Mononuclear cell (primary cell): ENCODE data around the gene MRTFB. TPM values are rescaled to one million over a fixed set of nuclear protein-coding genes. Genes with fewer than 3 reads are reported as not detected.
"Not testable (repeated sequence)": the region's sequence is repeated elsewhere in the genome, so short reads cannot be mapped to it uniquely, and the experiment has no call there.

Experiments
- H3K27me3 ChIP-seq: 2 replicates; pipeline ENCODE4 v1.6.0; 2011; ENCODE audit warnings: low read length, control low read depth; ENCODE audit not compliant: insufficient read depth
- H3K4me1 ChIP-seq: 2 replicates; pipeline ENCODE4 v1.5.1; 2011; ENCODE audit warnings: mild to moderate bottlenecking, low read length, control low read depth; ENCODE audit not compliant: insufficient read depth
- H3K4me3 ChIP-seq: 2 replicates; pipeline ENCODE4 v1.5.1; 2011; ENCODE audit warnings: mild to moderate bottlenecking, low read length, moderate library complexity
- H3K9me3 ChIP-seq: 2 replicates; pipeline ENCODE4 v1.5.1; 2011; ENCODE audit warnings: low read depth, mild to moderate bottlenecking, control low read depth, low read length
- total RNA-seq: library from RNA; depleted of rRNA; stranded (reverse); fragments of >200 nt; gene quantifications from one replicate; pipeline ENCODE4 v1.2.3, GENCODE V29; 2012

The MRTFB gene
- total RNA-seq, 1 donor: 7.1 TPM

DNA sequence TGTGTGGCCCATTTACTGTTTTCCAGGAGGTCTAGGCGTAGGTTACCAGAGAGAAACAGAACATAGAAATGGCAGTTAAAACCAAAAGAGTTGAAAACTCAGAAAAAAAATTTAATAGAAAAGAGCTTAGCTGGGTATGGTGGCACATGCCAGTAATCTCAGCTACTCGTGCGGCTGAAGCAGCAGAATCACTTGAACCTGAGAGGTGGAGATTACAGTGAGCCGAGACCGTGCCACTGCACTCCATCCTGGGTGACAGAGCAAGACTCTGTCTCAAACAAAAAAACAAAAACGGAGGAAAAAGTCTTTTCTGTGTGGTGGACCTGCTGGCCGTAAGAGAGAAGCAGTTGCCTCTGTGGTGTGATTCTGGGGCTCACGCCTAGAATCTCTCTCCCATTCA, 35.8 kb downstream of the MRTFB start:
- Histone ChIP-seq H3K27me3 (no peaks in the 10 kb centered on the region), H3K4me1 (no peaks in the 10 kb centered on the region), H3K9me3 (no peaks in the 10 kb centered on the region), H3K4me3 (no peak overlapping the region)

DNA sequence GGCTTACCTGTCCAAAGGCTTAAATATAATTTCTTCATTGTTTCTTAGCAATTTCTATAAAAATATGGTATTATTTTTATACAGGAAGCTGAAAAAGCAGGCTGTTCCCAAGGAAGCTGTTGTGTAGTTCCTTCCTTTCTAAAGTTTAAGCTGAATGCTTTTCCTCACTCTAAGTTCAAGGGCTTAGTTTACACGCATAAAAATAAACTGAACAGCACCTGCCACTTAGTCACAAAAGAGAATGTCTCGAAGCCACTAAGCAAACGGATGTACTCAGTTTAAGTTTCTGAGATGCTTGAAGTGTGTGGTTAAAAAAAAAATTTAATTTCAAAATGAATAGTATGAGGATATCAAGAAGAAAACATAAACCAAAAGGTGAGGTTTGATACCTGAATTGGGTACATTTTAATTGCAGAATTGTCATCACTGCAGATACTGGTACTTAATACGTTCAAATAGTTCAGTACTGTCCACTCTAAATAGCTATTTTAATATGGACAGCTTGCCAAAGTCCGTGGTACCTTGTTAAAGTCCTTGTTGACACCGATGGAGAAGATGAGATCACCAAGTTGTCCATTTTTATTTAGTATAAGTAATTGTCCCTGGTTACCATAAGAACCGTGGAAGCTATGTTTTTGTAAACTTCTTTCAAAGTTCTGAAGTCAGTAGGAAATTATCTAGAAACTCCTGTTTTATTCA, 38.1 kb downstream of the MRTFB start:
- Histone ChIP-seq H3K4me3 (no peak overlapping the region), H3K9me3 (no peaks in the 10 kb centered on the region), H3K27me3 (no peaks in the 10 kb centered on the region), H3K4me1 (no peaks in the 10 kb centered on the region)

DNA sequence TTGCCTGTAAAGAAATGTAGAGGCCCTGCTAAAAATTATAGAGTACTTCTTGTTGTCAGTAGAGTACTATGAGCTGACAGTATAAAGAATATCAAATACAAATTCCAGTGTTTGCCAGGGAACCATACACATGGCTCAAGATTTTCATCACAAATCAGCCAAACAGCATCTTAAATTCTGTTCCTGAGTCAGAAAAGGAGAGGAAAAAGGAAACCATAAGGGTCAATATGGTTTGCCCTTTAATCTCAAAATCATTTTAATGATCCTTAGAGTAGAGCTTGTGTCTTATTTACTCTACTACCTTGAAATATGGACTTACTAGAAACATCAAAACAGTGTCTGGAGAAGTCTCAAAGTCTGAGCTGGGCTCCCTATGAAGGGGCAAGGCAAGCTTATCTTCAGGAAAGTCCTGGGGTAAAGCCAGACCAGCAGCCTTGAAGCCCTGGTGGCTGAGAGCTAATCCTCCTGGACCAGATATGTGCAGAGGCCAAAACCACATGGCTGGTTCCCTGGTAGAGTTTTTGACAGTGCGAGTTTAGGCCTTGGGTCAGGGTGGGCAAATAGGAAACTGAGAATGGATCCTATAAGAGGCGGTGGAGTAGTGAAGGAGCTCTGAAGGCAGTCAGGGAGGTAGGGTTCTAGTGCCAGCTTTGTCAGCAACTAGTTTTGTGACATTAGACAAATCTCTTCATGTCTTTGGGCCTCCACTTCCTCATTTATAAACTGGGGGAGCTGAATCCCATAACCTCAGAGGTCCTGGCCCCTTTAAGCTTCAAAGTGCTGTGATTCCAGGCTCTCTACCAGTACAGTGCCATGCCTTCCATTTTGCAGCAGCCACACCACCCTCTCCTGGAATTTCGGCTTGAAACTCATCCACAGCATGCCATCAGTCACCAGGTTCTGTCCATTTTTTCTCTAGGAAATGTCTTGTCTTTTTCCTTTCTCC, 38.9 kb downstream of the MRTFB start:
- Histone ChIP-seq H3K9me3 (no peaks in the 10 kb centered on the region), H3K4me3 (no peak overlapping the region), H3K4me1 (no peaks in the 10 kb centered on the region), H3K27me3 (no peaks in the 10 kb centered on the region)

DNA sequence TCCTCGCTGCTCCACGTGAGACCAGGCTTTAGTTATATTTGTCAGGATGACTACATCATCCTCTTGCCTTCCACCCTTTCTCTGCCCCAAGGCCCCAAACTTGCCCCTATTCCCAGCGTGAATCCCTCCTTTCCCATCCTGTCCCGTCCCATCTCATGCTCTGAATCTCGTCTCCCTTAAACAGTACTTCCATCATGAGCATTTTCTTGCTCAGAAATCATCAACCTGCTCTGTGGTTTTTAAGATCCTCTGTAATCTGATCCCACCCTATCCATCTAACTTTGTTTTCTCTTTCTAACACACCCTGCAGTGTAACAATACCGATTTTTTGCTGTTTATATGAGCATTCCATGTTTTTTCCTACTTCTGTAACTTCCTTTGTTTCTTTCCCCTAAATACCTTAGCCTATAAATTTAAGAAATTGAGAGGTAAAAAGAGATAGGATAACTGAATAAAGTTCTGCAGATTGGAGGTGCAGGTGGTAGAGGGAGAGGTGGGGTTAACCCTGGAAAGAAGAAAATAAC, 39.7 kb downstream of the MRTFB start:
- Histone ChIP-seq H3K4me3 (no peak overlapping the region), H3K27me3 (no peaks in the 10 kb centered on the region), H3K9me3 (no peaks in the 10 kb centered on the region), H3K4me1 (no peaks in the 10 kb centered on the region)

DNA sequence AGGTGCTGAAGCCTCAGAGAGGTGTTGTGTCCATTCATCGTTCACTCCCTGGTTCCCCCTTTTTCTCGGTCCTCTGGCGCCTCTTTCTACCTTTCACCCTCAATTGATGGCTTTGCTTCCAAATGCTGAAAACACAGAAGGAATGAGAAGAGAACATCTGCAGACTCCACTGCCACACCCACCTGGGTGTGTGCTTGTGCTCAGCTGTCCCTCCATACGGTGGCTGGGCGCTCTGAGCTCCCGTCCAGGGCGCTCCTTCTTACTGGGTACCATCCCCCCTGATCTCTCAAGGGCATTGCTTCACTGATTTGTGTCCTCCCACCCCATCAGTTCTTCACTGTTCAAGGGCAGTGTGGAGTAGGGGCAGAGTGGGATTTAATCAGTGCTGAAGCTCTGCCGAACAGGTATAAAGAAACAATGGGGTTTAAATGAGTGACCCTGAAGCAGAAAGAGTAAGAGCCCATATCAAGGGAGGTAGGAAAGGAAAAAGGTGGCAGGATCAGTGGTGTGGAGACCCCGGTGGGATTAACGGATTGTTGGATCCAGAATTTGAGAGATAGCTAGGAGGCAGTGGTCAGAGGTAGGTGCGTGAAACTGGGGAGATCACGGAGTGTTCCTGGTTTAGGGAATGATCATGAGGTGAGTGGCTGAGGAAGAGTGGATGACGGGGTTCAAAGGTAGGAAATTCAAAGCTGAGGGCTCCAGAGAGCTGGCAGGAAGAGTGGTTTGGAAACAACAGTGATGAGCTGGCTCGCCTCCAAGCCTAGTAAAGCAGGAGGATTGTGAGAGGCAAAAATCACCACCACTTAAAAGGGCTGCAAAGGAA, 40.8 kb downstream of the MRTFB start:
- H3K4me1 ChIP-seq: no peaks in the 10 kb centered on the region
- no peaks in the 10 kb centered on the region for H3K27me3 ChIP-seq

DNA sequence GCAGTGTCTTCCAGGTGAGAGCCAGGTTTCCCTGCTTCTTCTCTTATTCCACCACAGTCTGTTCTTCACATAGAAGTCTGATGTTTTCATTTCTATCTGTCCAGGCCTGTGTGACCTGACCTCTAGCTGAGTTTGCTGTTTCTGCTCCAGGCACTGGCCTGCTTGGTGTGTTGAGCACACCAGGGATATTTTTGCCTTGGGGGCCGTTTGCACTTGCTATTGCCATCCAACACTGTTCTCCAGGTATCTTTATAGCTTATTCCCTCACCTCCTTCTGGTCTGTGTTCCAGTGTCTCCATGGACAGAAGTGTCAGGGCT, 41.4 kb downstream of the MRTFB start:
- Histone ChIP-seq H3K4me3 (no peak overlapping the region), H3K4me1 (no peaks in the 10 kb centered on the region), H3K27me3 (no peaks in the 10 kb centered on the region), H3K9me3 (no peaks in the 10 kb centered on the region)

More for the DNA sequence above, 40.8 kb downstream of the MRTFB start:
- H3K9me3 ChIP-seq: no peaks in the 10 kb centered on the region
- H3K4me3 ChIP-seq: no peak overlapping the region

DNA sequence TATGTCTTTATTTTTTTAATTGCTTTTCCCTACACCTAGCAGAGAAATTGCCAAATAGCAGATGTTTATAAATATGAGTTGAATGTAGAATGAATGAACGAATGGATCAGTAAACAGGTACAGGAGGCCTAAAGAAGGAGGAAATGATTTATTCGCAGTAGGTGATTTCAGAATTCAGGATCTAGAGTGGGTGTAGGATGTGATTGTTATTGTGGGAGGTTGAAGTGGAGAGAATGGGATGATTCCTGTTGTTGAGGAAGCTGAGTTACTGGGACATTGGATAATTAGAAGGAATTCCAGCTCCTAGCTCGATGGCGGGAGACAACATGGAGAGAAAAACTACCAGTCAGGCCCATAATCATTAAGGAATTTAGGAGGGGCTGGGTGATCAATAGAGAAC, 42.2 kb downstream of the MRTFB start:
- no peaks in the 10 kb centered on the region for H3K4me1 ChIP-seq
- no peaks in the 10 kb centered on the region for H3K9me3 ChIP-seq
- no peak overlapping the region for H3K4me3 ChIP-seq
- H3K27me3 ChIP-seq: no peaks in the 10 kb centered on the region

DNA sequence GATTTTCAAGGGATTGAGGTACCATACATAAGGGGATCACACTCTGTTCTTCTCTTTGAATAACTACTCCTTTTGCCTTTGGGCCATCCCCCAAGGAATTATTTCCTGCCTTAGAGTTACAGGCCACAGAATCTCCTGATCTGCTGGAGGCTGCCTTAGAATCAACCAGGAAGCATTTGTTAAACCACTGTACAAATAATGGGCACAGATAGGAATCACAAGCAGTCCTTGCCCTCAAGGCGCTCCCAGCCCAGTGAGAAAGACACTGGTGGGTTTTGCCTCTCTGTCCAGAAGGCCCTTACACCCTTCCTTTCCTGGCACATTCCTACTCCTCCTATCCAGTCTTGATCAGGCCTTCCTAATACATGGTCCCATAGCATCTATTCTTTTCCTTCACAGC, 45.9 kb downstream of the MRTFB start:
- H3K4me1 ChIP-seq: no peaks in the 10 kb centered on the region
- no peaks in the 10 kb centered on the region for H3K27me3 ChIP-seq
- H3K9me3 ChIP-seq: no peaks in the 10 kb centered on the region
- H3K4me3 ChIP-seq: no peak overlapping the region

DNA sequence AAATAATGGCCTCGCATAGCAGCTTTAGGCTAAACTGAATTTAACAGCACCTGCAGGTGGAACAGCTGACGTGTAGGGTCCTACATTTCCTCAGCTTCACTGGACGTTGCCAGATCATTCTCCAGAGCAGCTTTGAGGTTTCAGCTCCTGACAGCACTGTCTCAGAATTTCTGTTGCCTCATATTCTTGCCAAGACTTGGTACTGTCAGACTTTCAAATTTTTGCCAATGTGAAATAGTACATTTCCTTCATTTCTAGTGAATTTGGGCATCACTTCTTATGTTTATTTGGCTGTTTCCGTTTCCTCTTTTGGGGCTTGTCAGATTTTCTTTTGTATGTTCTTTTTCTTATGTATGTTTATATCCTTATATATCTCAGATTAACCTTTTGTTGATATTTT, 48.7 kb downstream of the MRTFB start:
- no peak overlapping the region for H3K4me3 ChIP-seq
- H3K27me3 ChIP-seq: no peaks in the 10 kb centered on the region
- H3K9me3 ChIP-seq: no peaks in the 10 kb centered on the region
- no peaks in the 10 kb centered on the region for H3K4me1 ChIP-seq

DNA sequence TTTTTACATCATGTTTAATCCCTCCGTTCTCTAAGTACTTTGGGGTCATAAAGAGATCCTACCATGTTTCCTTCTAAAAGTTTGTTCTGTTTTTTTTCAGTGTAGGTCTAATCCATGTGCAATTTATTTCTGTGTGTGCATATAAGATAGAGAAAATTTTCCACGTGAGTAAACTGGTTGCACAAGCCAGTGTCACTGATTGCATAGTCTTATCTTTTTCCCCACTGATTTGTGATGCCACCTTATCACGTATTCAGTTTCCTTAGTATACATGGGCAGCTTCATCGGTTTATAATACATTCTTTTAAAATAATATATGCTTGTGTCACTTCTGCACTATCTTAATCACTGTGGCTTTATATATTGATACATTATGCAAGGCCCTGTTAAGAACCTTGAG, 49.2 kb downstream of the MRTFB start:
- no peaks in the 10 kb centered on the region for H3K9me3 ChIP-seq
- no peaks in the 10 kb centered on the region for H3K27me3 ChIP-seq
- H3K4me1 ChIP-seq: no peaks in the 10 kb centered on the region
- no peak overlapping the region for H3K4me3 ChIP-seq

DNA sequence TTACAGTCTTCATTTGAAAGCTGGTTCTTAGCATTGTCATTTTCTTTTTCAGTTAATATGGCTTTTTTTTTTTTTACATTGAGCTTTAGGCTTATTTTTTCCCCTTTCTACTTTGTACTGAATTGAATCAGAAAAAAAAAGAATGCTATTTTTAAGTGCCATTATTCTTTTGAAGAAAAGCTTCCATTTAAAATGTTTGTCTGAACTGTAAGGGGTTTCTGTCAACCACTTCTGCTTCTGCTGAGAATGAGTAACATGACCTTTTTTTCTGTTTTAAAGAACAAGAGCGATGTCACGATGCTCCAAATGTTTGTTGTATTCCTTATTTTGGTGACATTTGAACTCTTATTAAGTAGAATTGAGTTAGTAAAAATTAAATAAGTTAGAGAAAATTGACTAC, 50.0 kb downstream of the MRTFB start:
- Histone ChIP-seq H3K4me1 (no peaks in the 10 kb centered on the region), H3K4me3 (no peak overlapping the region), H3K9me3 (no peaks in the 10 kb centered on the region), H3K27me3 (no peaks in the 10 kb centered on the region)

DNA sequence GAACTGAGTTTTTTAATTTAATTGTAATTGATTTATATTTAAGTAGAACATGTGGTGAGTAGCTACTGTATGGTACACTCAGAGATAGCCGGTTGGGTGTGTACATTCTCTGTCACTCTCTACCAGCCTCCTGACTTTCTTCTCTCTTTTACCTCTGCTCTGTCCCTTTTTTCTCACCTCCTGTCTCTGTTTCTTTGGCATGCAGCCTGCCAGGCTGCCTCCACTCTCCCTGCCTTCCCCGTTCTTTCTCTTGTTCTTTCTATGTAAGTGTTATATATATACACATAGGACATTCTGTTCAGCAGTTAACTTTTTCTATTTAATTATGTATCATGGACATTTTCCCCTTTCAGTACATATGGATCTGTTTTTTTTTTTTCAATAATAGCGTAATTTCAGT, 50.8 kb downstream of the MRTFB start:
- H3K27me3 ChIP-seq: no peaks in the 10 kb centered on the region
- H3K4me1 ChIP-seq: no peaks in the 10 kb centered on the region
- no peak overlapping the region for H3K4me3 ChIP-seq
- H3K9me3 ChIP-seq: no peaks in the 10 kb centered on the region

DNA sequence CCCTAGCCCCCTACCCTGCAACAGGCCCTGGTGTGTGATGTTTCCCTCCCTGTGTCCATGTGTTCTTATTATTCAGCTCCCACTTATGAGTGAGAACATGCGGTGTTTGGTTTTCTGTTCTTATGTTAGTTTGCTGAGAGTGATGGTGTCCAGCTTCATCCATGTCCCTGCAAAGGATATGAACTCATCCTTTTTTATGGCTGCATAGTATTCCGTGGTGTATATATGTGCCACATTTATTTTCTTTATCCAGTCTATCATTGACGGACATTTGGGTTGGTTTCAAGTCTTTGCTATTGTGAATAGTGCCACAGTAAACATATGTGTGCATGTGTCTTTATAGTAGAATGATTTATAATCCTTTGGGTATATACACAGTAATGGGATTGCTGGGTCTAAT, 51.3 kb downstream of the MRTFB start:
- not testable (repeated sequence) for H3K4me3 ChIP-seq, H3K9me3 ChIP-seq, H3K27me3 ChIP-seq, H3K4me1 ChIP-seq

DNA sequence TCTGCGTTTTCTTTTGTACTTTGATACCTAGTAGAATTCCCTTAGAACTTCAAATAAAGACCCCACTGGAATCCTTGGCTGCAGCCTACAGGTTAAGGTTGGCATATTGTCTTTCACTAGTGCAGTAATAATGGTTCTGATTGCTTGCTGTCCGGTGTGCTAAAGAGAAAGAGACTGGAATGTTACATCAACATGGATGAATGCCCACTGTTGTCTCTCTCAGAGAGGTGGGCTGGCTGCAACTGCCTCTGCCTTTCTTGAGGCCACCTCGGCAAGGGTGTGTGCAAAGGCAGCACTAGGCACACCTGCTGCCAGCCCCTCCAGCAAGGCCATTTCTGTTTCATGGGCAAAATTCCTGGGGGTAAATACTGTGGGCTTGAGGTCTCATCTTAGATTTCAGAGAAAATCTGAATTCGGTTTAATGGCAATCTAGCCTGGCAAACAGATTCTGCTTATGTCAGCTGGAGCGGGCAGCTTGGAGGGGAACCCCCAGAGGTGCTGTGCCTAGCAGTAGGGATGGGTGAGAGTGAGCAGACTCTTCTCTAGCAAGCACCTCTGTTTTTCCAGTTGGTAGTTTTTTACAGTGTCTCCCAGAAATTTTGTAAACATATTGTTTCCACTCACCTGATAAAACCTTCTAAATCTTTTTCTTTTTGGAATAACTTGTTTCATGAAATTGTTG, 54.0 kb downstream of the MRTFB start:
- no peaks in the 10 kb centered on the region for H3K9me3 ChIP-seq
- H3K27me3 ChIP-seq: no peaks in the 10 kb centered on the region
- H3K4me3 ChIP-seq: no peak overlapping the region
- no peaks in the 10 kb centered on the region for H3K4me1 ChIP-seq
